HG03025 (cell line): Measurements from ENCODE around the gene HMG20A.
"Not testable (repeated sequence)": the region's sequence is repeated elsewhere in the genome, so short reads cannot be mapped to it uniquely, and the experiment has no call there.

Source experiments
- ATAC-seq: cut with Tn5 transposase; IDR thresholded peaks from one replicate; pipeline ENCODE4 v1.9.1; 2021; ENCODE audit warnings: mild to moderate bottlenecking, moderate library complexity; ENCODE audit not compliant: unreplicated experiment, low FRiP score

Gene HMG20A

GRCh38 chr15:77406173-77406759 is 14.4 kb upstream of the HMG20A start:
- ATAC-seq = not testable (repeated sequence)

GRCh38 chr15:77406846-77407245 is 13.8 kb upstream of the HMG20A start:
- no peak for ATAC-seq

GRCh38 chr15:77409259-77410156 is 11.2 kb upstream of the HMG20A start:
- ATAC-seq = no peak

- not testable (repeated sequence) for ATAC-seq
These were observed 10.6 kb upstream of the HMG20A start for GRCh38 chr15:77410157-77410500.

GRCh38 chr15:77410701-77411618 is 9.7 kb upstream of the HMG20A start:
- ATAC-seq = no peak

GRCh38 chr15:77411619-77411976 is 9.1 kb upstream of the HMG20A start:
- ATAC-seq = no peak

GRCh38 chr15:77412972-77413698 is 7.6 kb upstream of the HMG20A start:
- no peak for ATAC-seq

GRCh38 chr15:77413699-77414349 is 6.9 kb upstream of the HMG20A start:
- no peak for ATAC-seq

GRCh38 chr15:77414789-77415442 is 5.8 kb upstream of the HMG20A start:
- ATAC-seq = no peak

- ATAC-seq = no peak
These were observed 5.1 kb upstream of the HMG20A start for GRCh38 chr15:77415450-77416147.

- ATAC-seq = no peak
These were observed 4.6 kb upstream of the HMG20A start for GRCh38 chr15:77416148-77416455.

GRCh38 chr15:77416954-77417353 is 3.7 kb upstream of the HMG20A start:
- ATAC-seq = no peak

GRCh38 chr15:77417602-77418001 is 3.1 kb upstream of the HMG20A start:
- no peak for ATAC-seq

- ATAC-seq = no peak
These were observed 2.2 kb upstream of the HMG20A start for GRCh38 chr15:77418391-77418965.

GRCh38 chr15:77418966-77419835 is 1.5 kb upstream of the HMG20A start:
- ATAC-seq = no peak

- ATAC-seq = peak; percentile 89
These were observed 665 bp upstream of the HMG20A start, which contains the start of gene PEAK1 for GRCh38 chr15:77419836-77420609. PEAK1 (minus strand) TSS chr15:77420104; CDS start chr15:77181926, 238,178 bp downstream.

GRCh38 chr15:77421370-77421700 is 647 bp downstream of the HMG20A start:
- ATAC-seq = no peak
